ENCODE measurements around the gene STARD9. TPM values are rescaled to one million over a fixed set of nuclear protein-coding genes. Genes with fewer than 3 reads are reported as not detected.

The STARD9 gene
- total RNA-seq, 2 experiments from 2014 or later, result 14.0 to 16.1 TPM

DNA sequence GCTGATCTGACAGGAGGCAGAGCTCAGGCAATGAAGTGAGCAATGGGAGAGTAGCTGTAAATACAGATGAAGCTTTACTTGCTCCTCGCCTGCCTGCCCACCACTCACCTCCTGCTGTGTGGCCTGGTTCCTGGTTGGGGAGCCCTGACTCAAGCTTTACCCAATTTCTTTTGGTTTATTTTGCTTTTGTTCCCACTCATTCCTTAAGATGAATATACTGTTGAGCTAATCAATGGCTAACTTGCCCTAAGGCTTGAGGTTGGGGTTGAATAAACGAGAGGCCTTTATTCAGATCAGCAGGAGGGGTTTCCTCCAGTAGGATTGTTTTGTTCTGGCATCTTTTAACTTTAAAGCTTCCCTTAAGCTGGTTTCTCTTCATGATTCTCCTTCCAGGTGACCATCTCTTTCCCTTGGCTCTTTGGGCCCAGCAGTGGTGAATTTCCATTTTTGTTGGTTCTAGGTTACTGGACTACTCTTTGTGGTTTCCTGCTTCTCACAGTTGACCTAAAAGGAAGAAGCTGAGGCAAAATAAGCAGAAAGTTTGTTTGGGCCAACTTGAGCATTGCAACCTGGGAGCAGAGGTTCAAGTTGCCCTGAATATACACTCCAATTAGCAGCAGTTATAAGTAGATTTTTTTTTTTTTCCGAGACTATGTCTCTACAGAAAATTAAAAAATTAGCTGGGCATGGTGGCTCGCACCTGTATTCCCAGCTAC, 44.4 kb downstream of the STARD9 start:
- Mint-ChIP-seq H3K9me3 (no peaks in the 10 kb centered on the region), H3K4me3 (no peak overlapping the region), H3K27me3 (no peaks in the 10 kb centered on the region), H3K4me1 (peaks cover 7% of the 10 kb centered on the region), H3K36me3 (peaks cover 3% of the 10 kb centered on the region), H3K27ac (peak overlapping the region; percentile 49)
- DNase-seq (no peak), ATAC-seq (ENCODE audit: low read depth) (no peak)
- POLR2A ChIA-PET, result interaction anchor here (0.9 to 1.2 kb wide), 3 partner anchors 14 to 39 kb away, joined by 4 to 5 read pairs (median 5); no protein-coding TSS in a partner anchor

DNA sequence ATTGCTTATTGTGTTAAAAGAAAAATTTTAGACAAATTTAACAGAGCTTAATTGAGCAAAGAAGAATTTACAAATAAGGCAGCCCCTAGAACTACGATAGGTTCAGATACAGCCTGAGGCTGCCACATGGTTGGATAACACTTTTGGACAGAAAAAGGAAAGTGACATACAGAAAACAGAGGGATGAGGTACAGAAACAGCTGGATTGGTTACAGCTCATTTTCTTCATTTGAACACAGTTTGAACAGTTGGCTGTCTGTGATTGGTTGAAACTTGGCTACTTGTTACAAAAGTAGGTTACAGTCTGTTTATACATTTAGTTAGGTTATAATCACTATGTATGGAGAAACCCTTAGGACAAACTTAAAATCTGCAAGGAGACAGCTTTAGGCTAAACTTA, 46.0 kb downstream of the STARD9 start:
- peaks cover 3% of the 10 kb centered on the region for H3K36me3 Mint-ChIP-seq
- POLR2A ChIA-PET, result no interaction called here
- DNase-seq (no peak), ATAC-seq (ENCODE audit: low read depth) (no peak)
- no peak overlapping the region for H3K4me3 Mint-ChIP-seq
- H3K27me3 Mint-ChIP-seq, result no peaks in the 10 kb centered on the region
- H3K27ac Mint-ChIP-seq, result no peak overlapping the region
- H3K9me3 Mint-ChIP-seq, result no peaks in the 10 kb centered on the region
- H3K4me1 Mint-ChIP-seq, result peaks cover 7% of the 10 kb centered on the region

DNA sequence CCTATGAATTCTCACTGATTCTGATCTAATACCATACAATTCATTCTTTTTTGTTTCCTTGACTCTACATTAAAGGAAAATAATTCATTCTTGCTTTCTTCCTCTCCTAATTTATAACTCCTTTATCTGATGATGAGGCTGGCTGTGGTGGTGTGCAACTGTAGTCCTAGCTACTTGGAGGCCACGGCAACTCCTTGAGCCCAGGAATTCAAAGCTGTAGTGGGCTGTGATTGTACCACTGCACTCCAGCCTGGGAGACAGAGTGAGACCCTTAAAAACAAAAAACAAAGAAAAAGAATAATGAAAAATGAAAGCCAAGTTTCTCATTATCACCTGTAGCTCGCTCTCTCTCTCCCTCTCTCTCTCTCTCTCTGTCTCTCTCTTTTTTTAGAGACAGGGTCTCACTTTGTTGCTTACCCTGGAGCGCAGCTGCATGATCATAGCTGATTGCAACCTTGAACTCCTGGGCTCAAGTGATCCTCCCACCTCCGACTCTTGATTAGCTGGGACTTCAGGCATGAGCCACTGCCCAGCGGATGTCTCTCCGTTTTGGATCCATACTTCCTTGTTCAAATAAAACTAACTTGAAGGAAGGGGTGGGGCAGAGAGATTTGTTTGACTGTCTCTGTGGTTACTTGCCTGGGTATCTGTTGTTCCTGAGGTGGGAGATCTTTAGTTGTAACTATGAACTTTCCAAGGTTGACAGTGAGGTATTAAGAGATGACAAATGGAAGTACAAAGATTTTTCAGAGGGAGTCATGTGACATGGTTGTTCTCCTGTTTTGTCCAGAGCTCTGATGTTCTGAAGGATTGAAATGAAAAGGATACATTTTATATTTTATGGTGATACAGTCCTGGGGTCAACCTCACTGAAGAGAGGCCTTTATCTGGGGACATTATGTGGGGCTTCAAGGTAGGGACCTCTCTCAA, 46.9 kb downstream of the STARD9 start:
- H3K27me3 Mint-ChIP-seq, result no peaks in the 10 kb centered on the region
- POLR2A ChIA-PET, result no interaction called here
- H3K4me3 Mint-ChIP-seq, result no peak overlapping the region
- no peak for ATAC-seq (ENCODE audit: low read depth)
- peaks cover 7% of the 10 kb centered on the region for H3K4me1 Mint-ChIP-seq
- no peaks in the 10 kb centered on the region for H3K9me3 Mint-ChIP-seq
- DNase-seq, result no peak
- no peak overlapping the region for H3K27ac Mint-ChIP-seq
- H3K36me3 Mint-ChIP-seq, result peaks cover 3% of the 10 kb centered on the region

DNA sequence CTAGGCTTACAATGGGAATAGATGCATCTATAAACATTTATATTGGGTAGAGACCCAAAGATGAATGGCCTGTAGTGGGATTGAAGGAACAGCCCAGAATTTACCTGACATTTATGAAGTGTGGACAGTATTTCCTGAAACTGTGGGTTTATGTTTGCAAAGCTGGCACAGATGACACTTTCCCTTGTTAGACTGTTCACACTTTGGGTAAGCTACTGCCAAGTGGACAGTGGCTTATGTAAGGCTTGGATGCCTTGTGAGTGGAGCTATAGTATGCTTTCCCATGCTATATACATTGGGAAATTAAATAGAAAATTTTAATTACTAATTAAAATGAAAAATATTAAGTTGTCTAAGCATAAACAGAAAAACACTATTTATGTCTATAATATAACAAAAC, 48.5 kb downstream of the STARD9 start:
- no peak overlapping the region for H3K27ac Mint-ChIP-seq
- no peak overlapping the region for H3K4me3 Mint-ChIP-seq
- DNase-seq (no peak), ATAC-seq (ENCODE audit: low read depth) (no peak)
- no peaks in the 10 kb centered on the region for H3K9me3 Mint-ChIP-seq
- H3K36me3 Mint-ChIP-seq, result peaks cover under 1% of the 10 kb centered on the region
- H3K4me1 Mint-ChIP-seq, result peaks cover 7% of the 10 kb centered on the region
- POLR2A ChIA-PET, result no interaction called here
- H3K27me3 Mint-ChIP-seq, result no peaks in the 10 kb centered on the region

GRCh38 chr15:42627485-42627884, 52.1 kb downstream of the STARD9 start:
- Mint-ChIP-seq H3K27ac (no peak overlapping the region), H3K4me1 (peaks cover under 1% of the 10 kb centered on the region), H3K9me3 (no peaks in the 10 kb centered on the region), H3K27me3 (no peaks in the 10 kb centered on the region), H3K4me3 (no peak overlapping the region), H3K36me3 (peaks cover 12% of the 10 kb centered on the region)
- POLR2A ChIA-PET, result no interaction called here
- no peak for DNase-seq
- ATAC-seq (ENCODE audit: low read depth), result no peak

- no peak for ATAC-seq (ENCODE audit: low read depth)
- no peak overlapping the region for H3K27ac Mint-ChIP-seq
These were observed 53.4 kb downstream of the STARD9 start for GRCh38 chr15:42628761-42629160.

DNA sequence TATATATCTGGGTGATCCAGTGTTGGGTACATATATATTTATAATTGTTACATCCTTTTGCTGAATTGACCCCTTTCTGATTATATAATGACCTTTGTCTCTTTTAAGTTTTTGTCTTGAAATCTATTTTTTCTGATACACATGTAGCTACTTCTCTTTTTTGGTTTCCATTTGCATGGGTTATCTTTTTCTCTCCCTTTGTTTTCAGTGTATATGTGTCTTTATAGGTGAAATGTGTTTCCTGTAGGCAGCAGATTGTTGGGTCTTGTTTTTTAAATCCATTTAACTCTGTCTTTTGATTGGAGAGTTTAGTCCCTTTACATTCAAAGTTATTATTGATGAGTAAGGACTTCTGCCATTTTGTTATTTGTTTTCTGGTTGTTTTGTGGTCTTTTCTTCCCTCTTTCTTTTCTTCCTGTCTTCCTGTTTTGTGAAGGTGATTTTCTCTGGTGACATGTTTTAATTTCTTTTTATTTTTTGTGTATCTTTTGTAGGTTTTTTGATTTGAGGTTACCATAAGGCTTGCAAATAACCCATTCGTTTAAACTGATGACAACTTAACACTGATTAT, 56.8 kb downstream of the STARD9 start:
- peaks cover 12% of the 10 kb centered on the region for H3K36me3 Mint-ChIP-seq
- H3K9me3 Mint-ChIP-seq, result no peaks in the 10 kb centered on the region
- H3K4me3 Mint-ChIP-seq, result no peak overlapping the region
- no peak for ATAC-seq (ENCODE audit: low read depth)
- no peaks in the 10 kb centered on the region for H3K4me1 Mint-ChIP-seq
- POLR2A ChIA-PET, result interaction anchor here (0.7 kb wide), 1 partner anchor 197 kb away, joined by 3 read pairs; no protein-coding TSS in a partner anchor
- H3K27ac Mint-ChIP-seq, result no peak overlapping the region
- H3K27me3 Mint-ChIP-seq, result no peaks in the 10 kb centered on the region
- no peak for DNase-seq

More at GRCh38 chr15:42628761-42629160, 53.4 kb downstream of the STARD9 start:
- POLR2A ChIA-PET, result no interaction called here
- H3K9me3 Mint-ChIP-seq, result no peaks in the 10 kb centered on the region
- H3K27me3 Mint-ChIP-seq, result no peaks in the 10 kb centered on the region
- H3K4me3 Mint-ChIP-seq, result no peak overlapping the region
- H3K36me3 Mint-ChIP-seq, result peaks cover 12% of the 10 kb centered on the region
- no peak for DNase-seq
- H3K4me1 Mint-ChIP-seq, result no peaks in the 10 kb centered on the region

DNA sequence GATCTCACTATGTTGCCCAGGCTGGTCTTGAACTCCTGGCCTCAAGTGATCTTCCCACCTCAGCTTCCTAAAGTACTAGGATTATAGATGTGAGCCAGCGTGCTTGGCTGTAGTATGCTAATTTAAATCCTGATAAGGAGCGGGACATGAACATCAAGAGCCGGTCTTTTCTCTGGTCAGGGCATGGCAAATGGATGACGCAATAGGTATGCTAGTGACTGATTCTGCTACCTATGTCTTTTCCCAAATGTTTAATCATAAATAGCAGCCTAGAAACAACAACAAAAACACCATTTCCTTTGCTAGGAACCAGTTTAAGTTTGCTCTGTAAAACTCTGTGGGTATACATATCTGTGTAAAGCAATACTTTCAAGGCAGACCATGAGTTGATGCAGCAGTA, 64.7 kb downstream of the STARD9 start:
- no peaks in the 10 kb centered on the region for H3K4me1 Mint-ChIP-seq
- no peaks in the 10 kb centered on the region for H3K27me3 Mint-ChIP-seq
- peaks cover 13% of the 10 kb centered on the region for H3K36me3 Mint-ChIP-seq
- no peak overlapping the region for H3K27ac Mint-ChIP-seq
- H3K4me3 Mint-ChIP-seq, result no peak overlapping the region
- DNase-seq, result no peak
- POLR2A ChIA-PET, result no interaction called here
- no peak for ATAC-seq (ENCODE audit: low read depth)
- H3K9me3 Mint-ChIP-seq, result no peaks in the 10 kb centered on the region

GRCh38 chr15:42650208-42651066, 75.0 kb downstream of the STARD9 start:
- H3K27me3 Mint-ChIP-seq, result no peaks in the 10 kb centered on the region
- no peak overlapping the region for H3K27ac Mint-ChIP-seq
- POLR2A ChIA-PET, result interaction anchor here (0.7 to 1.2 kb wide), 2 partner anchors 86 to 160 kb away, joined by 3 to 6 read pairs; no protein-coding TSS in a partner anchor

DNA sequence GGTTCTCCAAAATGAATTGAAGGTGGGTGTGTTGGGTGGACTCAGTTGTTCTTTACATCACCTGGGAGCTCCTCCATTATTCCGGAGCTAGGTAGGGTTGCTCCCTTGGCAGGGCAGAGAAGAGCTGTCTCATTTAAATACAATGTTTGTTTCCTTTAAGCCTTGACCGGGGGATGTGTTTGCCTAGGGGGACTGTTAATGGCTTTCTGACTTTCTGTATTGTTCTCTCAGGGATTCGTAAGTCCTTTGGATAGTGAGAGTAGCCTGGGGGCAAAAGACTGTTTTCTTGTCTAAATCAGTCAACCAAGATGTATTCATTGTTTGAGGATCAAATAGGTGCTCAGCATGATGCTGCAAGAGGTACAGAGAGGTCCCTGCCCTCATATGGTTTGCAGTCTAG, 90.4 kb downstream of the STARD9 start:
- Mint-ChIP-seq H3K4me1 (no peaks in the 10 kb centered on the region), H3K27ac (no peak overlapping the region), H3K36me3 (peaks cover 14% of the 10 kb centered on the region)

More at GRCh38 chr15:42650208-42651066, 75.0 kb downstream of the STARD9 start:
- DNase-seq (peak; percentile 48), ATAC-seq (ENCODE audit: low read depth) (peak; percentile 99)
- Mint-ChIP-seq H3K4me1 (peaks cover 12% of the 10 kb centered on the region), H3K36me3 (peaks cover 5% of the 10 kb centered on the region), H3K9me3 (no peaks in the 10 kb centered on the region), H3K4me3 (no peak overlapping the region)

GRCh38 chr15:42667855-42668254, 92.4 kb downstream of the STARD9 start:
- Mint-ChIP-seq H3K36me3 (peaks cover 14% of the 10 kb centered on the region), H3K4me1 (no peaks in the 10 kb centered on the region), H3K9me3 (no peaks in the 10 kb centered on the region), H3K27ac (no peak overlapping the region), H3K27me3 (no peaks in the 10 kb centered on the region), H3K4me3 (no peak overlapping the region)
- DNase-seq, result no peak
- POLR2A ChIA-PET, result no interaction called here
- no peak for ATAC-seq (ENCODE audit: low read depth)

More for the DNA sequence above, 90.4 kb downstream of the STARD9 start:
- no peak for DNase-seq
- H3K4me3 Mint-ChIP-seq, result no peak overlapping the region
- H3K27me3 Mint-ChIP-seq, result no peaks in the 10 kb centered on the region
- no peak for ATAC-seq (ENCODE audit: low read depth)
- POLR2A ChIA-PET, result no interaction called here
- H3K9me3 Mint-ChIP-seq, result no peaks in the 10 kb centered on the region

DNA sequence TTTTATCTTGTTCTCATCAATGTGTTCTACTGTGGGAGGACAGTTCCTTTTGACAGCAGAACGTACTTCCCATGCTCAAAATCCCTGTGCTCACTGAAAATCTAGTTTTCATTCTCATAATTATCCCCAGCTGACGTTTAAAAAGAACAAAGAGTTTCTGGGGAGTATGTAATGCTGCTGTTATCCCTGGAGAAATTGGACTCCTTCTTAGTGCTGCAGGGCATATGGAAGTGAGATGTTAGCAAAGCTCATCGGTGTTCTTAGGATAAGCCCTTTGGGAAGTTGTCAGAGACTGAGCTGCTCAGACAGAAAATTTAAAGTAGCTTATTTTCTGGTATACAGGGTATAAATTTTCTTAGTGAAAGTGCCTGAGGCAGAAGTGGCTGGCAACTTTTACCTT, 95.0 kb downstream of the STARD9 start:
- POLR2A ChIA-PET, result no interaction called here
- Mint-ChIP-seq H3K27ac (no peak overlapping the region), H3K4me1 (no peaks in the 10 kb centered on the region), H3K9me3 (no peaks in the 10 kb centered on the region), H3K36me3 (peaks cover 16% of the 10 kb centered on the region), H3K4me3 (no peak overlapping the region), H3K27me3 (no peaks in the 10 kb centered on the region)
- no peak for DNase-seq
- ATAC-seq (ENCODE audit: low read depth), result no peak

GRCh38 chr15:42672444-42672843, 97.0 kb downstream of the STARD9 start:
- H3K4me1 Mint-ChIP-seq, result no peaks in the 10 kb centered on the region
- no peak for ATAC-seq (ENCODE audit: low read depth)
- no peak overlapping the region for H3K4me3 Mint-ChIP-seq

More at GRCh38 chr15:42672444-42672843, 97.0 kb downstream of the STARD9 start:
- no peak overlapping the region for H3K27ac Mint-ChIP-seq
- H3K36me3 Mint-ChIP-seq, result peaks cover 9% of the 10 kb centered on the region
- DNase-seq, result no peak
- POLR2A ChIA-PET, result no interaction called here
- no peaks in the 10 kb centered on the region for H3K9me3 Mint-ChIP-seq
- H3K27me3 Mint-ChIP-seq, result no peaks in the 10 kb centered on the region

Measured in activated naive CD8-positive, alpha-beta T cell treated with anti-CD3 and anti-CD28 coated beads, Interleukin-2, amount 10 ng/mL, durations not matched to agents 7 days and 5 days (primary cell).